ENCODE measurements around the gene SARS1.

The SARS1 gene

DNA sequence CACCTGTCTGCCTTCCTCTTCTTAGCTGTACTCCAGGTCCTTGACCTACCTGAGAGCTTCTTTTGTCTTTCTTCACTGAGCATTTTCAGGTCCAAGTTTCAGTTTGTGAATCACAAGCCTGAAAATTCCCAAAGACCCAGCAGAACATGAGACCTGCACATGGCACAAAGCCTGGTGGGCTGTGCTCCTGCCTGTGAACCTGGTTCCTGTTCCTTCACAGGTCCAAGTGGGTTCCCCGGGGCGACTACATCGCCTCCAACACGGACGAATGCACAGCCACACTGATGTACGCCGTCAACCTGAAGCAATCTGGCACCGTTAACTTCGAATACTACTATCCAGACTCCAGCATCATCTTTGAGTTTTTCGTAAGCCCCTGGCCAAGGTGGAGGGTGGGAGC is 42.1 kb upstream of the SARS1 start:
- TF ChIP-seq, protein P1, sequence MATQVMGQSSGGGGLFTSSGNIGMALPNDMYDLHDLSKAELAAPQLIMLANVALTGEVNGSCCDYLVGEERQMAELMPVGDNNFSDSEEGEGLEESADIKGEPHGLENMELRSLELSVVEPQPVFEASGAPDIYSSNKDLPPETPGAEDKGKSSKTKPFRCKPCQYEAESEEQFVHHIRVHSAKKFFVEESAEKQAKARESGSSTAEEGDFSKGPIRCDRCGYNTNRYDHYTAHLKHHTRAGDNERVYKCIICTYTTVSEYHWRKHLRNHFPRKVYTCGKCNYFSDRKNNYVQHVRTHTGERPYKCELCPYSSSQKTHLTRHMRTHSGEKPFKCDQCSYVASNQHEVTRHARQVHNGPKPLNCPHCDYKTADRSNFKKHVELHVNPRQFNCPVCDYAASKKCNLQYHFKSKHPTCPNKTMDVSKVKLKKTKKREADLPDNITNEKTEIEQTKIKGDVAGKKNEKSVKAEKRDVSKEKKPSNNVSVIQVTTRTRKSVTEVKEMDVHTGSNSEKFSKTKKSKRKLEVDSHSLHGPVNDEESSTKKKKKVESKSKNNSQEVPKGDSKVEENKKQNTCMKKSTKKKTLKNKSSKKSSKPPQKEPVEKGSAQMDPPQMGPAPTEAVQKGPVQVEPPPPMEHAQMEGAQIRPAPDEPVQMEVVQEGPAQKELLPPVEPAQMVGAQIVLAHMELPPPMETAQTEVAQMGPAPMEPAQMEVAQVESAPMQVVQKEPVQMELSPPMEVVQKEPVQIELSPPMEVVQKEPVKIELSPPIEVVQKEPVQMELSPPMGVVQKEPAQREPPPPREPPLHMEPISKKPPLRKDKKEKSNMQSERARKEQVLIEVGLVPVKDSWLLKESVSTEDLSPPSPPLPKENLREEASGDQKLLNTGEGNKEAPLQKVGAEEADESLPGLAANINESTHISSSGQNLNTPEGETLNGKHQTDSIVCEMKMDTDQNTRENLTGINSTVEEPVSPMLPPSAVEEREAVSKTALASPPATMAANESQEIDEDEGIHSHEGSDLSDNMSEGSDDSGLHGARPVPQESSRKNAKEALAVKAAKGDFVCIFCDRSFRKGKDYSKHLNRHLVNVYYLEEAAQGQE (IDR thresholded peaks at IDR 0.05; ENCODE audit: low read depth) = no peak
- TF ChIP-seq EGR1 (IDR thresholded peaks at IDR 0.05) = no peak
- no peak for TF ChIP-seq CEBPB (IDR thresholded peaks at IDR 0.05)
- TF ChIP-seq, protein P2, sequence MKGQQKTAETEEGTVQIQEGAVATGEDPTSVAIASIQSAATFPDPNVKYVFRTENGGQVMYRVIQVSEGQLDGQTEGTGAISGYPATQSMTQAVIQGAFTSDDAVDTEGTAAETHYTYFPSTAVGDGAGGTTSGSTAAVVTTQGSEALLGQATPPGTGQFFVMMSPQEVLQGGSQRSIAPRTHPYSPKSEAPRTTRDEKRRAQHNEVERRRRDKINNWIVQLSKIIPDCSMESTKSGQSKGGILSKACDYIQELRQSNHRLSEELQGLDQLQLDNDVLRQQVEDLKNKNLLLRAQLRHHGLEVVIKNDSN (IDR thresholded peaks at IDR 0.05) = no peak
- no peak for TF ChIP-seq ZBTB7A (IDR thresholded peaks at IDR 0.05; ENCODE audit: low read depth)
- no peak for TF ChIP-seq TAF1 (IDR thresholded peaks at IDR 0.05; ENCODE audit: low read depth)
- TF ChIP-seq YY1 (IDR thresholded peaks at IDR 0.05; ENCODE audit: low read depth) = no peak

DNA sequence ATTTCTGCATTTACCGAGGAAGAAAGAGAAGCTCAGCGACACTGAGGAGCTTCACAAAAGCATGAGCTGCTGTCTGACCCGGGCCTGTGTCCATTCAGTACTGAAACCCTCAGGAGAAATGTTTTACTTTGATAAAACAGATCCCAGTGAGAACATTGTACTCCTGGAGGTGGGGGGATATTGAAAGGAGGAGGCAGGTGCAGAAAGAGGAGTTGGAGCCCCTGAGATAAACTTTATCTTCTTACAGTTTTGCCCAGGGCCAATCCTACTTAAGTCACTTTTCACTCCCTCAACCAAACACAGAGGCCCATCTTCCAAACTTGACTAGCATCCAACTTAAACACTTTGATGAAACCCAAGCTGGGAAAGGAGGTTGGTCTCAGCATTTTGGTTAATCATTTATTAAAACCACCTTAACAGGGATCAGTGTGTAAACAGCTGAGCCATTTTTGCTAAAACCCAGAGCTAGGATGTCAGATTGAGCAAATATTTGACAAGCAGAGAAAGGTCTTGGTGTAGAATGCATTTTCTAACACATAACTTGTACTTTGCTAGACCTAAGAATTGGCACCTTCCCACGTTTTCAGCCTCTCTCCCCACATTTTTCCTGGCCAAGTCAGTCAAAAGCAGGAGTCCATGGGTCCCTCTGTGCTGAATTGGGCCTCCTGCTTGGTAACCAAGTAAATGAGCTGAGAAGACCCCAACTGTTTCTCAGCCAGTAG is 32.5 kb upstream of the SARS1 start:
- TF ChIP-seq, protein P3, sequence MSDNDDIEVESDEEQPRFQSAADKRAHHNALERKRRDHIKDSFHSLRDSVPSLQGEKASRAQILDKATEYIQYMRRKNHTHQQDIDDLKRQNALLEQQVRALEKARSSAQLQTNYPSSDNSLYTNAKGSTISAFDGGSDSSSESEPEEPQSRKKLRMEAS (IDR thresholded peaks at IDR 0.05) = no peak
- no peak for TF ChIP-seq NFIC (IDR thresholded peaks at IDR 0.05)

DNA sequence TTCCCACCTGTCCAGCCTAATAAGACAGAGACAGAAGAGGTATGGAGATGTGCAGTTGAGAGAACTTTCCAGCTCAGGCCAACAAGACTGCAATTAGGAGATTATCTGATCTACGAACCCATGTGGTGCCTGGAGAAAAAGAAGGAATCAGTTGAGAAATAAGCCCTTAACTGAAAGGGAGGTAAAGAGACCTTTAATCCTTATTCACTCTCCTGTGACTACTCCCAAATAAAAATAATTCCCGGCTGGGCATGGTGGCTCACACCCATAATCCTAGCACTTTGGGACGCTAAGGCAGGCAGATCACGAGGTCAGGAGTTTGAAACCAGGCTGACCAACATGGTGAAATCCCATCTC is 31.9 kb upstream of the SARS1 start:
- no peak for TF ChIP-seq CREB1 (IDR thresholded peaks at IDR 0.05; ENCODE audit: low read depth)
- TF ChIP-seq YY1 (IDR thresholded peaks at IDR 0.05; ENCODE audit: low read depth) = no peak
- no peak for TF ChIP-seq TEAD4 (IDR thresholded peaks at IDR 0.05)
- TF ChIP-seq, protein P1 (IDR thresholded peaks at IDR 0.05; ENCODE audit: low read depth) = no peak
- TF ChIP-seq TCF12 (IDR thresholded peaks at IDR 0.05; ENCODE audit: low read depth) = no peak
- TF ChIP-seq CEBPB (IDR thresholded peaks at IDR 0.05) = no peak
- TF ChIP-seq FOXM1 (IDR thresholded peaks at IDR 0.05; ENCODE audit: borderline replicate concordance, low read depth) = no peak

DNA sequence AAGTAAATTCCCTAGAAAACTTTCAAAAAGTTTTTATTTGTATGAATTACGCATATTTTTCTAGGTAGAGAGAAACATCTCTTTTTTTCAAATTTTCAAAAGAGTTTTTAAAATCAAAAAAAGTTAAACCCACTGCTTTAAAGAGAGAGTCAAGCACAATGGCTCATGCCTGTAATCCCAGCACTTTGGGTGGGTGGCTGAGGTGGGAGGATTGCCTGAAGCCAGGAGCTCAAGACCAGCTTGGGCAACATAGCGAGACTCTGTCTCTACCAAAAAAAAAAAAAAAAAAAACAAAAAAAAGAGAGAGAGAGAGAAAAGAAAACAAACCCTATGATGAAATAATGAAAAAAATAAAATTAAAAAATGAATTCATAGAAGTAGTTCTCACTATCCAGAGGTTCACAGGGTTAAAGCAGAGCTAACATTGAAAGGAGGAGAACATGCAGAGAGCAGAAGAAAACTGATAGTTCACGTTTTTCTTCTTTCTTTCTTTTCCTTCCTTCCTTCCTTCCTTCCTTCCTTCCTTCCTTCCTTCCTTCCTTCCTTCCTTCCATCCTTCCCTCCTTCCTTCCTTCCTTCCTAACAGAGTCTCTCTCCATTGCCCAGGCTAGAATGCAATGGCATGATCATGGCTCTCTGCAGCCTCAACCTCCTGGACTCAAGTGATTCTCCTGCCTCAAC is 30.5 kb upstream of the SARS1 start:
- TF ChIP-seq, protein P3 (IDR thresholded peaks at IDR 0.05) = no peak
- no peak for TF ChIP-seq TAF1 (IDR thresholded peaks at IDR 0.05; ENCODE audit: low read depth)
- TF ChIP-seq, protein P2 (IDR thresholded peaks at IDR 0.05) = no peak
- no peak for TF ChIP-seq CEBPB (IDR thresholded peaks at IDR 0.05)
- no peak for TF ChIP-seq ZBTB7A (IDR thresholded peaks at IDR 0.05; ENCODE audit: low read depth)
- TF ChIP-seq TEAD4 (IDR thresholded peaks at IDR 0.05) = no peak
- no peak for TF ChIP-seq YY1 (IDR thresholded peaks at IDR 0.05; ENCODE audit: low read depth)
- no peak for TF ChIP-seq NFIC (IDR thresholded peaks at IDR 0.05)
- TF ChIP-seq EP300 (IDR thresholded peaks at IDR 0.05; ENCODE audit: borderline replicate concordance) = no peak
- TF ChIP-seq RAD21 (IDR thresholded peaks at IDR 0.05; ENCODE audit: low read depth) = no peak
- TF ChIP-seq CREB1 (IDR thresholded peaks at IDR 0.05; ENCODE audit: low read depth) = no peak
- TF ChIP-seq FOXM1 (IDR thresholded peaks at IDR 0.05; ENCODE audit: borderline replicate concordance, low read depth) = no peak
- no peak for TF ChIP-seq EGR1 (IDR thresholded peaks at IDR 0.05)
- TF ChIP-seq TCF12 (IDR thresholded peaks at IDR 0.05; ENCODE audit: low read depth) = no peak
- TF ChIP-seq, protein P1 (IDR thresholded peaks at IDR 0.05; ENCODE audit: low read depth) = no peak

DNA sequence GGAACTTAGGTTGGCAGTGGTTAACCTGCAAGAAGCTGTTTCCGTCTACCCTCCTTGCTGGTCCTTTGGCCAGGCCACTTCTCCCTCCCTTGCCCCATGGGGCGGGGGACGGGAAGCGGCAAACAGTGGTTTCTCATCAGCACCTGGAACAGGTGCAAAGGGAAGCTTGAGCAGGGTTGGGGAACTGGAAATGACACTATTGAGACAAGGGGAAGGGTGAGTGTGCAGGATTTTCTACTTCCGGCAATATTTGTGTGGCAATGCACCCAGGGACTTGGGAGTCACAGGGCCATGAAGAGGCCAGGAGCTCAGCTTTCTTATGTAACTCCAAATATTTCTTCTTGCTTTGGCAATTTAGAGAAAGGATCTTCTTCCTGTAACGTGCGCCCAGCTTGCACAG is 29.0 kb upstream of the SARS1 start:
- TF ChIP-seq TCF12 (IDR thresholded peaks at IDR 0.05; ENCODE audit: low read depth) = no peak

Measured in Ishikawa (cell line).